GM21576 (cell line): Measurements from ENCODE around the gene NRCAM.
A peak's percentile ranks its signal among the peaks of the same experiment; 100 is the strongest.

Experiments used
- ATAC-seq: cut with Tn5 transposase; IDR thresholded peaks from one replicate; pipeline ENCODE4 v1.9.1; 2021; ENCODE audit warnings: mild to moderate bottlenecking, moderate library complexity; ENCODE audit not compliant: unreplicated experiment

Gene NRCAM

GRCh38 chr7:108321359-108321758 is 134.9 kb downstream of the NRCAM start:
- ATAC-seq: no peak

- ATAC-seq: no peak
These were observed 139.5 kb downstream of the NRCAM start for GRCh38 chr7:108316708-108317107.

- ATAC-seq: no peak
These were observed 141.7 kb downstream of the NRCAM start for GRCh38 chr7:108314551-108314950.

- ATAC-seq: no peak
These were observed 142.2 kb downstream of the NRCAM start for GRCh38 chr7:108314049-108314448.

GRCh38 chr7:108313086-108313485 is 143.2 kb downstream of the NRCAM start:
- no peak for ATAC-seq

- ATAC-seq: peak; percentile 51
These were observed 144.6 kb downstream of the NRCAM start for GRCh38 chr7:108311446-108312168.

GRCh38 chr7:108310351-108310750 is 145.9 kb downstream of the NRCAM start:
- no peak for ATAC-seq

- ATAC-seq: peak; percentile 53
These were observed 147.3 kb downstream of the NRCAM start for GRCh38 chr7:108308903-108309302.

- ATAC-seq: no peak
These were observed 148.0 kb downstream of the NRCAM start for GRCh38 chr7:108308276-108308675.

- no peak for ATAC-seq
These were observed 148.6 kb downstream of the NRCAM start for GRCh38 chr7:108307595-108307994.

GRCh38 chr7:108307194-108307593 is 149.0 kb downstream of the NRCAM start:
- ATAC-seq: no peak

- no peak for ATAC-seq
These were observed 152.9 kb downstream of the NRCAM start for GRCh38 chr7:108303332-108303731.

- no peak for ATAC-seq
These were observed 154.8 kb downstream of the NRCAM start for GRCh38 chr7:108301387-108301786.

GRCh38 chr7:108299251-108299973 is 156.8 kb downstream of the NRCAM start:
- no peak for ATAC-seq

- ATAC-seq: no peak
These were observed 159.3 kb downstream of the NRCAM start for GRCh38 chr7:108296911-108297310.

- peak; percentile 98 for ATAC-seq
These were observed 161.6 kb downstream of the NRCAM start for GRCh38 chr7:108294595-108294994.

GRCh38 chr7:108293149-108293612 is 163.1 kb downstream of the NRCAM start:
- ATAC-seq: no peak

- ATAC-seq: no peak
These were observed 163.7 kb downstream of the NRCAM start for GRCh38 chr7:108292541-108292940.

- no peak for ATAC-seq
These were observed 164.3 kb downstream of the NRCAM start for GRCh38 chr7:108291791-108292440.

- ATAC-seq: no peak
These were observed 165.1 kb downstream of the NRCAM start for GRCh38 chr7:108291152-108291508.

GRCh38 chr7:108290459-108291151 is 165.6 kb downstream of the NRCAM start:
- no peak for ATAC-seq
